Motor neuron (in vitro differentiated cells): ENCODE data around the gene FMNL3. TPM values are rescaled to one million over a fixed set of nuclear protein-coding genes. Genes with fewer than 3 reads are reported as not detected.
A peak's percentile ranks its signal among the peaks of the same experiment; 100 is the strongest.

Source experiments
- ATAC-seq, 8 experiments: fragments of 200-7000 bp; cut with Tn5 transposase; replicated peaks in 6 of 8; 2 replicates each; pipeline ENCODE4 v1.8.0; 2021; ENCODE audit warnings: mild to moderate bottlenecking in 8 of 8, moderate library complexity in 8 of 8
- H3K27ac ChIP-seq, 2 donors: fragments of 250-450 bp; sonication (Bioruptor Pico); 2 replicates each; pipeline ENCODE4 v1.9.0; 2021; ENCODE audit warnings: antibody characterized with exemption in 2 of 2, mild to moderate bottlenecking in 2 of 2, moderate library complexity in 1 of 2
- H3K4me1 ChIP-seq, 2 donors: fragments of 250-450 bp; sonication (Bioruptor Pico); replicated peaks in 1 of 2; 2 replicates each; pipeline ENCODE4 v1.6.1; 2021; ENCODE audit warnings: antibody characterized with exemption in 2 of 2, mild to moderate bottlenecking in 2 of 2, moderate library complexity in 1 of 2
- H3K4me3 ChIP-seq, 5 donors: fragments of 250-450 bp; sonication (Bioruptor Pico); 2 replicates each; pipeline ENCODE4 v1.9.0; 2021; ENCODE audit warnings: antibody characterized with exemption in 5 of 5, mild to moderate bottlenecking in 5 of 5, moderate library complexity in 4 of 5
- WGBS, 10 experiments: fragments of 450-650 bp; shearing (Covaris generic); methylation state at CpG; one replicate each; pipeline ENCODE4 v1.0.0; 2022; 5-methylcytosine and 5-hydroxymethylcytosine counted together
- in situ Hi-C, 9 experiments: fragments of 400-800 bp; cut with MboI; loops; one replicate each; pipeline ENCODE4 v1.15.0; 2021; ENCODE audit warnings: low sequenced_read_pairs in 9 of 9, low pct_unique_long_range_greater_than_20kb in 2 of 9; ENCODE audit not compliant: unreplicated experiment in 9 of 9
- total RNA-seq, 8 experiments: library from RNA; unstranded; fragments of 300-600 nt; gene quantifications; 2 replicates each; pipeline versions ENCODE4 v1.2.3 to v1.2.4, GENCODE V29; 2022

Gene FMNL3
- total RNA-seq, 8 experiments from 2014 or later: 3.1 to 9.0 (median 5.1) TPM

GRCh38 chr12:49626836-49627235 is 80.4 kb downstream of the FMNL3 start:
- no peak for ATAC-seq
- in situ Hi-C loops: no loop called here
- Histone ChIP-seq H3K4me1 (peaks cover 1 to 3% of the 10 kb centered on the region in 2 donors), H3K27ac (no peak overlapping the region), H3K4me3 (no peak overlapping the region)
- 75 to 100% (median 95%) methylated on average over 1 of the region's 1 CpG; no CpG with 5 or more reads in 2 of the 10 experiments for WGBS, 10 experiments

GRCh38 chr12:49626169-49626835 is 80.9 kb downstream of the FMNL3 start:
- Histone ChIP-seq H3K27ac (no peak overlapping the region), H3K4me1 (peaks cover 3 to 7% of the 10 kb centered on the region in 2 donors), H3K4me3 (no peak overlapping the region)
- peak in 2 of 8 experiments; percentile 2 to 6 for ATAC-seq
- in situ Hi-C loops: no loop called here
- WGBS, 10 experiments: 12 to 100% (median 83%) methylated on average over 2 to 6 of the region's 6 CpGs; no CpG with 5 or more reads in 1 of the 10 experiments

DNA sequence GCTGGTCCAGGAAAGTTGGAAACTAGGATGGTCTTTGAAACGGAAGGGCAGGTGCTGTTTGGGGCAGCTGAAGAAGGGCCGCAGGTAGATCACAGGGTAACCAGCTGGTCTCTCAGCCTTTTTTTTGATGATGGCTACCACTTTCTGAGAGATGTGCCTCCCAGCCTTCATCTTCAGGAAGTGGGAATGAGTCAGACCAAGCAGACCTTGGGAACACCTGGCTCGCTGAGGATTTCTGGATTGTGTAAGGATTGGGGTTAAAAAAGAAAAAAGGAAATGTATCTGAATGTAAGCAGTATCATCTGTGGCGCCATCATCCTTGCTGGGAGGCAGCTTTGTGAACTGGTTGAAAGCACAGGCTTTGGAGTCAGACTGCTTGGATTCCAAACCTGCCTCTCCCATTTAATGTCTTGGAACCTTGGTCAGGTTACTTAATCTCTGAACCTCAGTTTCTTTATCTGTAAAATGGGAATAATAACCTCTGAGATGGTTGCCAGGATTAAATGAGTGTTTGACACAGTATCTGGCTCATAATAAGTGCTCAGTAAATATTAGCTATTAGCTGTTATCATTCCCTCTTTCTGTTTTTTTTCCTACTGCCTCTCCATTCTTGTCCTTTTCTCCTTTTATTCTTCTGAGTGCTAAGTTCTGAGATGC is 82.2 kb downstream of the FMNL3 start:
- in situ Hi-C loops: no loop called here
- ATAC-seq: no peak
- no peak overlapping the region for H3K4me3 ChIP-seq
- no peak overlapping the region for H3K27ac ChIP-seq
- 51 to 100% (median 90%) methylated on average over 1 to 3 of the region's 4 CpGs; no CpG with 5 or more reads in 5 of the 10 experiments for WGBS, 10 experiments
- H3K4me1 ChIP-seq: peaks cover 3 to 9% of the 10 kb centered on the region in 2 donors

DNA sequence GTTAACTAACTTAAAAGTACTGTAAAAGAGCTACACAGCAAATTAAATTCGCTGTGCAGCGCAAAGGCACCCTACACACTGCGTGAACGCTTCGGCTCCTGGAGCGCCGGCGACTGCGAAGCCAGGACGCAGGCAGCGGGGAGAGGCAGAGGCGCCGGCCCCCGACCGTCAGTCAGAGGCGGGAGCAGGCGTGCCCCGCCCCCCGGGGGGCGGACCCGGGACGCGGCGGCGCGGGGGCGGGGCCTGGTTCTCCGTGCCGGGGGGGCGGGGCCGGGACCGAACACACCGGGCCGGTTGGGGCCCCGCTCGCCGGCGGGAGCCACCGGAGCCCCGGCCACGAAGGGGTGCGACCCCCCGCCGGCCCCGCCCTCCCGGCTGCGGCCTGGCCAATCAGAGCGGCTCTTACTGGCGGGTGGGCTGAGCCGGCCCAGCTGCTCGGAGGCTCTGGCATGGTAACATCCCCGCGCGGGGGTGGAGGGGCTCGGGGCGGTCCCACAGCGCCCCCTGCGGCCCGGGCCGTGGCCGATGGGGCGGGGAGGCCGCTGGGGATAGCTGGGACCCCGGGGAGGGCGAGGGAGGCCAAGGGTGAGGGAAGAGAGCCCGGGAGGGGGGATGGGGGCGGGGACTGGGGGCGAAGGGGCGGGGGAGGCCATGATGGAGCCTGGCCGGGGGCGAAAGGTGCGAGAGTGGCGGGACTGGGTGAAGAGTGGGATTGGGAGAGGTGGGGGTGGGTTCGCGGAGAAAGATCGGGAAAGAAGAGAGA is 83.9 kb downstream of the FMNL3 start, which contains the start of gene PRPF40B:
PRPF40B (plus strand) TSS at position 420 of the 763 bp plus-strand sequence; CDS start at position 450, 30 bp downstream.
- in situ Hi-C loops: no loop called here
- Histone ChIP-seq H3K27ac (peak within 1 kb of the TSS in 1 of 2 donors; percentile 19), H3K4me1 (peaks cover 3 to 9% of the 10 kb centered on the region in 2 donors), H3K4me3 (peak within 1 kb of the TSS; percentile 41 to 59 (median 53))
- WGBS, 10 experiments: 0% methylated on average over 1 to 5 of the region's 76 CpGs; no CpG with 5 or more reads in 8 of the 10 experiments
- ATAC-seq: peak; percentile 87 to 95 (median 91)

GRCh38 chr12:49622501-49623141 is 84.6 kb downstream of the FMNL3 start:
- in situ Hi-C loops: no loop called here
- peak overlapping the region; percentile 41 to 59 (median 53) for H3K4me3 ChIP-seq
- H3K4me1 ChIP-seq: peaks cover 3 to 9% of the 10 kb centered on the region in 2 donors
- WGBS, 10 experiments: 0 to 40% (median 1%) methylated on average over 1 to 16 of the region's 22 CpGs; no CpG with 5 or more reads in 2 of the 10 experiments
- H3K27ac ChIP-seq: peak overlapping the region in 1 of 2 donors; percentile 19
- peak; percentile 14 to 68 (median 40) for ATAC-seq

DNA sequence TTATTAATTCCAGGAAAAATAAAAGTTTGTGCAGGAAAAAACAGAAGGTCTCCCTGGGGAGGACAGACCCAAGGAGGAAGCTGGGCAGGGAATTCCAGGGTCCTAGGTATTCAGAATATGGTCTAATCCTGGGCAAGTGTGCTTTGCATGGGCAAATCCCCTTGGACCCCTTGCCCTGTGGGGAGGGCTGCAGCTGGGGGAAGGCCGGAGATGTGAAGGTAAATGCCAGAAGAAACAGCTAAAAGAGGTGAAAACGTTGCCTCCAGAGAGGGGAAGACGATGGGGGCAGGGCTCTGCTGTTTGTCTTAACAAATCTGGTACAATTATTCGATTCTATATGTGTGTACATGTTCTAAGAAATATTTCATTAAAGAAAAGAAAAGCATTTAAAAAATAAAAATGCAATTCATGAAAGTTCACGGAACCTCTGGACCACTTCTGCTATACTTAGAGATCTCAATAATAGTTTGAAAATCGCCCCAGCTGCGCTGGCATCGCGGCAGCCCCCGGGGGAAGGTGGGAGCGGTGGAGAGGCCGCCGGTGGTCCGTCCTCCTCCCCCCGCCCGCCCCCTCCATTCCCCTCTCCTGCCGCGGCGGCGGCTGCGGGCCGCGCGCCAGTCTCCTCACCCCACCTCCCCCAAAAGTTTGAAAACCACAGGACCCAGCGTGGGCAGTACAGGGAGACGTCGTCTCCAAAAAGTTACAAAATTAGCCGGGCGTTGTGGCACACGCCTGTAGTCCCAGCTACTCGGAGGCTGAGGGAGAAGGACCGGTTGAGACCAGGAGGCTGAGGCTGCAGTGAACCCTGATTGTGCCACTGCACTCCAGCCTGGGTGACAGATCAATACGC is 85.3 kb downstream of the FMNL3 start:
- ATAC-seq: no peak
- in situ Hi-C loops: no loop called here
- WGBS, 10 experiments: 0 to 41% (median 31%) methylated on average over 1 to 17 of the region's 33 CpGs

DNA sequence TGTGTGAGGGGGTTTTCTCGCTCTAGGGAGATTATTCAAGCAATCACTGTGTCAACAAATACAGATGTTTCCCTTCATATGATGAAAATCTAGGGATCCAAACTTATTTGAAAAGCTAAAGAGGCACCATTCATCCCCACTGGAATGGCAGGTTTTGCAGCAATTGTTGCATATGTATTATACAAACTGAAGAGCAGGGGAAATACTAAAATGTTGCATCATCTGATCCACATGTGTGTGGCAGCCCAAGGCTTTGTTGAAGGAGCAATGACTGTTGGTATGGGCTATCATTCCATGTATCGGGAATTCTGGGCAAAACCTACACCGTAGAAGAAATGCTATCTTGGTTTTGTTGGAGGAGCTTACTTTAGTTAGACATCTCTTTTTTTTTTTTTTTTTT is 87.9 kb downstream of the FMNL3 start:
- in situ Hi-C loops: no loop called here
- Histone ChIP-seq H3K4me3 (no peak overlapping the region), H3K4me1 (peaks cover 3 to 9% of the 10 kb centered on the region in 2 donors), H3K27ac (no peak overlapping the region)
- no peak for ATAC-seq
- 14 to 100% (median 84%) methylated on average over 1 to 3 of the region's 3 CpGs; no CpG with 5 or more reads in 2 of the 10 experiments for WGBS, 10 experiments

More for the DNA sequence above, 85.3 kb downstream of the FMNL3 start:
- Histone ChIP-seq H3K4me3 (peak overlapping the region; percentile 41 to 59 (median 53)), H3K4me1 (peaks cover 3 to 9% of the 10 kb centered on the region in 2 donors), H3K27ac (no peak overlapping the region)

- H3K4me3 ChIP-seq: no peak overlapping the region
- WGBS, 10 experiments: 64 to 100% (median 96%) methylated on average over 1 of the region's 1 CpG
- H3K27ac ChIP-seq: no peak overlapping the region
- peaks cover 0 to 9% of the 10 kb centered on the region in 2 donors for H3K4me1 ChIP-seq
- ATAC-seq: no peak
- in situ Hi-C loops: no loop called here
These were observed 88.6 kb downstream of the FMNL3 start for GRCh38 chr12:49618576-49618975.

GRCh38 chr12:49616533-49617219 is 90.5 kb downstream of the FMNL3 start:
- Histone ChIP-seq H3K4me3 (no peak overlapping the region), H3K27ac (no peak overlapping the region), H3K4me1 (peaks cover 0 to 6% of the 10 kb centered on the region in 2 donors)
- 50 to 100% (median 76%) methylated on average over 1 to 4 of the region's 5 CpGs; no CpG with 5 or more reads in 2 of the 10 experiments for WGBS, 10 experiments
- in situ Hi-C loops: no loop called here
- ATAC-seq: no peak

GRCh38 chr12:49615725-49616124 is 91.5 kb downstream of the FMNL3 start:
- Histone ChIP-seq H3K27ac (no peak overlapping the region), H3K4me3 (no peak overlapping the region), H3K4me1 (no peaks in the 10 kb centered on the region)
- no peak for ATAC-seq
- in situ Hi-C loops: no loop called here
- WGBS, 10 experiments: 66 to 100% (median 98%) methylated on average over 2 to 7 of the region's 7 CpGs; no CpG with 5 or more reads in 1 of the 10 experiments

DNA sequence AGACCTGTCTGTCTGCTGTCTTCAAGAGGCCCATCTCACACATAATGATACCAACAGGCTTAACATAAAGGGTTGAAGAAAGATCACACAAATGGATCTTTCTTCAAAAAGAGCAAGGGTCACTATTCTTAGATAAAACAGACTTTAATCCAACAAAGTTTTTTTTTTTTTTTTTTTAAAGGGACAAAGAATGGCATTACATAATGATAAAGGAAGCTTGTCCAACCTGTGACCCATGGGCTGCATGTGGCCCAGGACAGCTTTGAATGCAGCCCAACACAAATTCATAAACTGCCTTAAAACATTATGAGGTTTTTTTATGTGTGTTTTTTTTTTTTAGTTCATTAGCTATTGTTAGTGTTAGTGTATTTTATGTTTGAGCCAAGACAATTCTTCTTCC is 95.0 kb downstream of the FMNL3 start:
- no peaks in the 10 kb centered on the region for H3K4me1 ChIP-seq
- H3K27ac ChIP-seq: no peak overlapping the region
- in situ Hi-C loops: no loop called here
- ATAC-seq: no peak
- H3K4me3 ChIP-seq: no peak overlapping the region
